ENCODE measurements around the gene SYT14. TPM values are rescaled to one million over a fixed set of nuclear protein-coding genes. Genes with fewer than 3 reads are reported as not detected.
"Not testable (repeated sequence)": the region's sequence is repeated elsewhere in the genome, so short reads cannot be mapped to it uniquely, and the experiment has no call there.

SYT14 gene
- total RNA-seq, 1 donor from 2014 or later: 16.1 TPM

- H3K27me3 ChIP-seq: no peaks in the 10 kb centered on the region
- no peak for DNase-seq (ENCODE audit: low spot score)
- no peaks in the 10 kb centered on the region for H3K36me3 ChIP-seq
- no peaks in the 10 kb centered on the region for H3F3A ChIP-seq (ENCODE audit: low read depth)
- H3K36me3 Mint-ChIP-seq: no peaks in the 10 kb centered on the region
- H2AFZ ChIP-seq (replicated peaks): no peak overlapping the region
- H3K4me3 ChIP-seq: no peak overlapping the region
- H3K9ac ChIP-seq: no peak overlapping the region
- no peaks in the 10 kb centered on the region for H3K4me1 Mint-ChIP-seq
- H3K4me3 Mint-ChIP-seq: no peak overlapping the region
- H3K9me3 ChIP-seq (ENCODE audit: low read depth): no peaks in the 10 kb centered on the region
- H4K20me1 ChIP-seq (ENCODE audit: low read depth): no peaks in the 10 kb centered on the region
- no peak overlapping the region for H3K27ac ChIP-seq
- TF ChIP-seq CTCF (IDR thresholded peaks at IDR 0.05) (no peak), EZH2 (IDR thresholded peaks at IDR 0.05) (no peak), EZH2phosphoT487 (IDR thresholded peaks at IDR 0.05) (no peak)
- H3K27me3 Mint-ChIP-seq (ENCODE audit: insufficient read depth, low read depth): no peaks in the 10 kb centered on the region
- H3K79me2 ChIP-seq (ENCODE audit: low read depth): no peaks in the 10 kb centered on the region
- no peak overlapping the region for H3K4me2 ChIP-seq
- H3K27ac Mint-ChIP-seq: no peak overlapping the region
- no peaks in the 10 kb centered on the region for H3K4me1 ChIP-seq
- no peaks in the 10 kb centered on the region for H3K9me3 Mint-ChIP-seq
Observed at GRCh38 chr1:210098356-210098755, 160.3 kb downstream of the SYT14 start.

GRCh38 chr1:210099921-210100320, 161.9 kb downstream of the SYT14 start:
- H3K36me3 ChIP-seq: no peaks in the 10 kb centered on the region
- H3K27ac Mint-ChIP-seq: no peak overlapping the region
- no peaks in the 10 kb centered on the region for H4K20me1 ChIP-seq (ENCODE audit: low read depth)
- H3K9me3 ChIP-seq (ENCODE audit: low read depth): no peaks in the 10 kb centered on the region
- H3K4me1 Mint-ChIP-seq: no peaks in the 10 kb centered on the region
- H3K4me1 ChIP-seq: no peaks in the 10 kb centered on the region
- H3K4me3 Mint-ChIP-seq: no peak overlapping the region
- no peak overlapping the region for H3K4me2 ChIP-seq
- H3K27ac ChIP-seq: no peak overlapping the region
- no peaks in the 10 kb centered on the region for H3K79me2 ChIP-seq (ENCODE audit: low read depth)
- no peaks in the 10 kb centered on the region for H3K27me3 ChIP-seq
- no peak overlapping the region for H3K9ac ChIP-seq
- TF ChIP-seq EZH2phosphoT487 (IDR thresholded peaks at IDR 0.05) (no peak), CTCF (IDR thresholded peaks at IDR 0.05) (no peak), EZH2 (IDR thresholded peaks at IDR 0.05) (no peak)
- H3K27me3 Mint-ChIP-seq (ENCODE audit: insufficient read depth, low read depth): no peaks in the 10 kb centered on the region
- DNase-seq (ENCODE audit: low spot score): no peak
- H3K36me3 Mint-ChIP-seq: no peaks in the 10 kb centered on the region
- no peaks in the 10 kb centered on the region for H3K9me3 Mint-ChIP-seq
- H3F3A ChIP-seq (ENCODE audit: low read depth): no peaks in the 10 kb centered on the region
- no peak overlapping the region for H2AFZ ChIP-seq (replicated peaks)
- H3K4me3 ChIP-seq: no peak overlapping the region

GRCh38 chr1:210104103-210104502, 166.1 kb downstream of the SYT14 start:
- H3K27ac Mint-ChIP-seq: no peak overlapping the region
- H3K9ac ChIP-seq: no peak overlapping the region
- H2AFZ ChIP-seq (replicated peaks): no peak overlapping the region
- no peaks in the 10 kb centered on the region for H3K36me3 Mint-ChIP-seq
- DNase-seq (ENCODE audit: low spot score): no peak
- H3K9me3 ChIP-seq (ENCODE audit: low read depth): no peaks in the 10 kb centered on the region
- H3K4me3 Mint-ChIP-seq: no peak overlapping the region
- H3F3A ChIP-seq (ENCODE audit: low read depth): no peaks in the 10 kb centered on the region
- H3K4me2 ChIP-seq: no peak overlapping the region
- no peaks in the 10 kb centered on the region for H3K27me3 ChIP-seq
- H3K27me3 Mint-ChIP-seq (ENCODE audit: insufficient read depth, low read depth): no peaks in the 10 kb centered on the region
- H3K9me3 Mint-ChIP-seq: no peaks in the 10 kb centered on the region
- no peaks in the 10 kb centered on the region for H3K79me2 ChIP-seq (ENCODE audit: low read depth)
- H3K27ac ChIP-seq: no peak overlapping the region
- no peak overlapping the region for H3K4me3 ChIP-seq
- TF ChIP-seq EZH2phosphoT487 (IDR thresholded peaks at IDR 0.05): no peak
- no peak for TF ChIP-seq EZH2 (IDR thresholded peaks at IDR 0.05)
- no peak for TF ChIP-seq CTCF (IDR thresholded peaks at IDR 0.05)
- no peaks in the 10 kb centered on the region for H3K4me1 ChIP-seq
- no peaks in the 10 kb centered on the region for H3K4me1 Mint-ChIP-seq
- H3K36me3 ChIP-seq: no peaks in the 10 kb centered on the region
- no peaks in the 10 kb centered on the region for H4K20me1 ChIP-seq (ENCODE audit: low read depth)

- not testable (repeated sequence) for H3K9ac ChIP-seq, H3K27ac Mint-ChIP-seq
Observed at GRCh38 chr1:210112906-210113305, 174.9 kb downstream of the SYT14 start.

More at GRCh38 chr1:210112906-210113305, 174.9 kb downstream of the SYT14 start:
- H3K9me3 ChIP-seq (ENCODE audit: low read depth); H3K27me3 Mint-ChIP-seq (ENCODE audit: insufficient read depth, low read depth); H3K9me3 Mint-ChIP-seq; H3K36me3 ChIP-seq; H3K27me3 ChIP-seq; H3K4me3 ChIP-seq; DNase-seq (ENCODE audit: low spot score); H3K4me1 Mint-ChIP-seq; H3F3A ChIP-seq (ENCODE audit: low read depth); H3K36me3 Mint-ChIP-seq; H3K27ac ChIP-seq; H3K4me2 ChIP-seq; H3K79me2 ChIP-seq (ENCODE audit: low read depth); H4K20me1 ChIP-seq (ENCODE audit: low read depth); H3K4me3 Mint-ChIP-seq; H2AFZ ChIP-seq (replicated peaks): not testable (repeated sequence)
- peaks cover 11% of the 10 kb centered on the region for H3K4me1 ChIP-seq

Data from neural progenitor cell (in vitro differentiated cells).